IMR-90 (cell line): Measurements from ENCODE around the gene GIPC3. TPM values are rescaled to one million over a fixed set of nuclear protein-coding genes. Genes with fewer than 3 reads are reported as not detected.

Source experiments
- ATAC-seq: fragments of 200-7000 bp; cut with Tn5 transposase; 2 replicates; pipeline ENCODE4 v1.9.1; 2020; ENCODE audit warnings: low read depth, mild to moderate bottlenecking, moderate library complexity
- BruUV-seq: library from RNA; stranded (reverse); fragments of 400-500 nt; replicated peaks from 2 replicates; lab custom pipeline; 2021; lab: Mats Ljungman, UMichigan
- CTCF ChIA-PET: fragments of 300-600 bp; formaldehyde crosslinking; extraction: SDS; loops from one replicate; lab custom pipeline; 2021; ENCODE audit warnings: antibody characterized with exemption; lab: Yijun Ruan, JAX
- POLR2A ChIA-PET: fragments of 300-600 bp; sonication (Branson Sonifier 250); formaldehyde crosslinking; loops from one replicate; lab custom pipeline; 2022; ENCODE audit warnings: antibody characterized with exemption; ENCODE audit not compliant: unreplicated experiment; lab: Charles Lee
- DNase-seq: peaks from one replicate; pipeline ENCODE4 v3.0.0; 2013
- H2AFZ ChIP-seq: replicated peaks from 2 replicates; pipeline ENCODE3; 2013; ENCODE audit warnings: low read length, mild to moderate bottlenecking; ENCODE audit not compliant: poor library complexity
- H2AK5ac ChIP-seq: 2 replicates; pipeline ENCODE4 v1.6.1; 2013; ENCODE audit warnings: low read depth, low read length, inconsistent platforms
- H2AK9ac ChIP-seq: replicated peaks from 2 replicates; pipeline ENCODE3; 2013; ENCODE audit warnings: mild to moderate bottlenecking, low read depth, low read length, moderate library complexity; ENCODE audit not compliant: poor library complexity
- H2BK120ac ChIP-seq: 2 replicates; pipeline ENCODE4 v1.6.1; 2013; ENCODE audit warnings: low read depth, low read length, inconsistent platforms
- H2BK15ac ChIP-seq: 3 replicates; pipeline ENCODE4 v1.6.1; 2013; ENCODE audit warnings: low read depth, low read length, inconsistent platforms
- H2BK20ac ChIP-seq: 2 replicates; pipeline ENCODE4 v1.6.1; 2013; ENCODE audit warnings: low read depth, mild to moderate bottlenecking, inconsistent platforms, low read length, moderate library complexity
- H2BK5ac ChIP-seq: 2 replicates; pipeline ENCODE4 v1.6.1; 2013; ENCODE audit warnings: mild to moderate bottlenecking, low read depth, low read length, inconsistent platforms; ENCODE audit not compliant: poor library complexity, severe bottlenecking
- H3K14ac ChIP-seq: replicated peaks from 2 replicates; pipeline ENCODE4 v1.6.1; 2013; ENCODE audit warnings: low read depth, low read length, inconsistent platforms
- H3K18ac ChIP-seq: 2 replicates; pipeline ENCODE4 v1.6.1; 2013; ENCODE audit warnings: low read depth, low read length, control low read depth
- H3K23ac ChIP-seq: 2 replicates; pipeline ENCODE4 v1.6.1; 2013; ENCODE audit warnings: low read depth, low read length, inconsistent platforms
- H3K27ac ChIP-seq: 2 replicates; pipeline ENCODE4 v1.5.1; 2013; ENCODE audit warnings: mild to moderate bottlenecking, control low read depth, low read length; ENCODE audit not compliant: insufficient read depth
- H3K27me3 ChIP-seq: 2 replicates; pipeline ENCODE4 v1.6.1; 2013; ENCODE audit warnings: low read length; ENCODE audit not compliant: control insufficient read depth, insufficient read depth
- H3K36me3 ChIP-seq: 2 replicates; pipeline ENCODE4 v1.6.1; 2013; ENCODE audit warnings: low read length, mixed read lengths; ENCODE audit not compliant: control insufficient read depth, insufficient read depth
- H3K4ac ChIP-seq: 2 replicates; pipeline ENCODE4 v1.6.1; 2013; ENCODE audit warnings: low read depth, low read length, inconsistent platforms
- H3K4me1 ChIP-seq: 2 replicates; pipeline ENCODE4 v1.6.1; 2013; ENCODE audit warnings: low read length, mixed read lengths; ENCODE audit not compliant: control insufficient read depth, insufficient read depth
- H3K4me2 ChIP-seq: 2 replicates; pipeline ENCODE4 v1.6.1; 2013; ENCODE audit warnings: low read depth, mild to moderate bottlenecking, control low read depth, low read length, moderate library complexity
- H3K4me3 ChIP-seq: 2 replicates; pipeline ENCODE4 v1.5.1; 2013; ENCODE audit warnings: low read depth, mild to moderate bottlenecking, control low read depth, low read length, moderate library complexity; ENCODE audit not compliant: insufficient read depth
- H3K56ac ChIP-seq: 2 replicates; pipeline ENCODE4 v1.6.1; 2013; ENCODE audit warnings: low read length, inconsistent platforms; ENCODE audit not compliant: insufficient read depth; ENCODE audit errors: extremely low read depth
- H3K79me1 ChIP-seq, 2 experiments: 2 replicates each; pipeline ENCODE4 v1.6.1; 2013; ENCODE audit warnings: low read length in 2 of 2, inconsistent platforms in 1 of 2, low read depth in 1 of 2
- H3K9ac ChIP-seq: 2 replicates; pipeline ENCODE4 v1.6.1; 2013; ENCODE audit warnings: low read depth, low read length, control low read depth
- H3K9me1 ChIP-seq: 2 replicates; pipeline ENCODE4 v1.6.1; 2013; ENCODE audit warnings: low read length, inconsistent platforms; ENCODE audit not compliant: insufficient read depth
- H3K9me3 ChIP-seq: 2 replicates; pipeline ENCODE4 v1.6.1; 2013; ENCODE audit warnings: low read length; ENCODE audit not compliant: control insufficient read depth, insufficient read depth
- H4K20me1 ChIP-seq: 2 replicates; pipeline ENCODE4 v1.6.1; 2013; ENCODE audit warnings: low read length, inconsistent platforms; ENCODE audit not compliant: insufficient read depth
- H4K5ac ChIP-seq: 2 replicates; pipeline ENCODE4 v1.6.1; 2013; ENCODE audit warnings: mild to moderate bottlenecking, low read depth, low read length, control low read depth
- H4K8ac ChIP-seq, 2 experiments: 2 replicates each; pipeline ENCODE4 v1.6.1; 2013; ENCODE audit warnings: low read depth in 2 of 2, low read length in 2 of 2, control low read depth in 1 of 2, inconsistent platforms in 1 of 2
- H4K91ac ChIP-seq: 2 replicates; pipeline ENCODE4 v1.6.1; 2013; ENCODE audit warnings: low read depth, low read length, inconsistent platforms; ENCODE audit not compliant: insufficient read depth
- CTCF ChIP-seq: conservative IDR thresholded peaks from 2 replicates; pipeline ENCODE4 v1.5.1; 2012; ENCODE audit warnings: mild to moderate bottlenecking, low read depth, low read length, improper control_type of control experiment
- ELK1 ChIP-seq: fragments of 150-350 bp; IDR thresholded peaks from 2 replicates; pipeline ENCODE4 v1.6.1; 2016; ENCODE audit warnings: low read depth, mild to moderate bottlenecking, low read length, moderate library complexity, borderline replicate concordance
- FOS ChIP-seq: fragments of 150-350 bp; IDR thresholded peaks from 2 replicates; pipeline ENCODE4 v1.6.1; 2016; ENCODE audit warnings: low read depth, low read length
- RAD21 ChIP-seq: IDR thresholded peaks from 2 replicates; pipeline ENCODE4 v1.6.1; 2012; ENCODE audit warnings: low read length, improper control_type of control experiment
- RFX5 ChIP-seq: IDR thresholded peaks from 2 replicates; pipeline ENCODE4 v1.8.0; 2012; ENCODE audit warnings: low read depth, mild to moderate bottlenecking, low read length, moderate library complexity
- WGBS, 2 experiments: methylation state at CpG; one replicate each; pipeline versions ENCODE4 v1.1.5 to v1.1.7; 2013; ENCODE audit warnings: missing lambda C conversion rate in 2 of 2; ENCODE audit not compliant: insufficient read length in 1 of 2; ENCODE audit errors: extremely low coverage in 2 of 2; 5-methylcytosine and 5-hydroxymethylcytosine counted together
- dilution Hi-C: fragments of 300-500 bp; cut with HindIII; formaldehyde crosslinking; loops from one replicate; pipeline ENCODE4 v1.14.3; 2018; ENCODE audit warnings: low sequenced_read_pairs; ENCODE audit not compliant: unreplicated experiment
- in situ Hi-C: fragments of 300-500 bp; cut with MboI; formaldehyde crosslinking; loops from 3 replicates; pipeline ENCODE4 v1.14.3; 2019; ENCODE audit warnings: low sequenced_read_pairs, inconsistent platforms, mixed read lengths
- intact Hi-C: fragments of 100-400 bp; cut with micrococcal nuclease; formaldehyde crosslinking; loops from 2 replicates; pipeline ENCODE4 v1.10.0; 2022
- polyA plus RNA-seq, 3 experiments: library from polyadenylated mRNA; depleted of rRNA; stranded (reverse); fragments of >200 nt; gene quantifications; 2 replicates each; pipeline ENCODE4 v1.2.3, GENCODE V29; 2012; ENCODE audit warnings: low replicate concordance in 1 of 3
- total RNA-seq: library from RNA; depleted of rRNA; stranded (reverse); fragments of >200 nt; gene quantifications from 2 replicates; pipeline ENCODE4 v1.2.3, GENCODE V29; 2012

The GIPC3 gene
- total and polyA plus RNA-seq, 2 of the 4 experiments (the other 2 are of a cell fraction): under 0.01 to 0.36 TPM

- H3K27me3 ChIP-seq: peaks cover 11% of the 10 kb centered on the region
- peak overlapping the region; percentile 21 for H2AFZ ChIP-seq
- H3K4me1 ChIP-seq: no peaks in the 10 kb centered on the region
- no peak overlapping the region for H3K14ac ChIP-seq
- no peak overlapping the region for H3K23ac ChIP-seq
- no peak overlapping the region for H2AK5ac ChIP-seq
- H2AK9ac ChIP-seq: no peak overlapping the region
- no peak overlapping the region for H2BK20ac ChIP-seq
- intact Hi-C loops (no loop called here), in situ Hi-C loops (no loop called here), dilution Hi-C loops (no loop called here)
- no peak overlapping the region for H4K91ac ChIP-seq
- no peaks in the 10 kb centered on the region for H3K9me1 ChIP-seq
- H3K56ac ChIP-seq: no peak overlapping the region
- no peaks in the 10 kb centered on the region for H3K79me1 ChIP-seq
- no peaks in the 10 kb centered on the region for H3K36me3 ChIP-seq
- no peak overlapping the region for H3K4me2 ChIP-seq
- no peak overlapping the region for H2BK15ac ChIP-seq
- no peaks in the 10 kb centered on the region for H4K20me1 ChIP-seq
- H2BK5ac ChIP-seq: no peak overlapping the region
- POLR2A ChIA-PET: no interaction called here
- DNase-seq: no peak
- WGBS, 2 experiments: 78% methylated on average over 19 of the region's 31 CpGs; no CpG with 5 or more reads in 1 of the 2 experiments
- ATAC-seq: no peak
- no peak overlapping the region for H3K27ac ChIP-seq
- H4K8ac ChIP-seq: no peak overlapping the region
- H3K9me3 ChIP-seq: no peaks in the 10 kb centered on the region; the same call in 1 of the 2 replicates
- no peak overlapping the region for H3K18ac ChIP-seq
- no peak for TF ChIP-seq RAD21
- no peak for TF ChIP-seq RFX5
- no peak for TF ChIP-seq CTCF
- no peak for TF ChIP-seq FOS
- TF ChIP-seq ELK1: no peak
- BruUV-seq: no TSS peak
- no peak overlapping the region for H2BK120ac ChIP-seq
- H4K5ac ChIP-seq: no peak overlapping the region
- H3K9ac ChIP-seq: no peak overlapping the region
- H3K4me3 ChIP-seq: no peak overlapping the region
- no peak overlapping the region for H3K4ac ChIP-seq
- CTCF ChIA-PET: no interaction called here
Observed at GRCh38 chr19:3586707-3587346, 1.5 kb downstream of the GIPC3 start.
